Lower leg skin (tissue), 4 donors: ENCODE data around the gene UTP3. TPM values are rescaled to one million over a fixed set of nuclear protein-coding genes. Genes with fewer than 3 reads are reported as not detected.

Experiments
- DNase-seq, 2 donors: peaks; one replicate each; pipeline ENCODE4 v3.0.0-alpha.2; 2019; ENCODE audit warnings: low spot score in 2 of 2
- H3K4me3 ChIP-seq: fragments of 200-600 bp; sonication (generic); 2 replicates; pipeline ENCODE4 v1.5.1; 2017; ENCODE audit warnings: mild to moderate bottlenecking, low read depth; ENCODE audit not compliant: poor library complexity, severe bottlenecking
- CTCF ChIP-seq, 3 donors: fragments of 450-650 bp; IDR thresholded peaks; one replicate each; pipeline ENCODE4 v1.5.1; 2016; ENCODE audit warnings: antibody characterized with exemption in 3 of 3, mild to moderate bottlenecking in 3 of 3, moderate library complexity in 2 of 3
- POLR2A ChIP-seq, 2 donors: fragments of 450-650 bp; IDR thresholded peaks; one replicate each; pipeline ENCODE4 v1.6.1; 2016 to 2017; ENCODE audit warnings: antibody characterized with exemption in 2 of 2, mild to moderate bottlenecking in 1 of 2, moderate library complexity in 1 of 2
- WGBS, 2 donors: methylation state at CpG; one replicate each; pipeline ENCODE4 v1.1.5; 2018; 5-methylcytosine and 5-hydroxymethylcytosine counted together
- intact Hi-C: fragments of 100-400 bp; cut with DNase I; formaldehyde crosslinking; loops from one replicate; pipeline ENCODE4 v1.15.0; 2023; ENCODE audit warnings: low total_unique reads
- total RNA-seq, 4 donors: library from RNA; depleted of rRNA; stranded (reverse); fragments of >200 nt; gene quantifications; one replicate each; pipeline ENCODE4 v1.1.0, GENCODE V29; 2016

Gene UTP3
- total RNA-seq, 4 donors from 2014 or later, result 12.6 to 32.8 (median 17.6) TPM

- WGBS, 2 donors, result 76 to 92% methylated on average over 1 of the region's 1 CpG
- TF ChIP-seq POLR2A (IDR thresholded peaks at IDR 0.05) (no peak), CTCF (IDR thresholded peaks at IDR 0.05) (no peak)
- no peak overlapping the region for H3K4me3 ChIP-seq
- intact Hi-C loops, result loop anchor here (5.0 kb wide), 1 partner anchor 865 kb away; no protein-coding TSS in a partner anchor
- DNase-seq, result no peak
Observed at GRCh38 chr4:70737006-70737405, 48.7 kb downstream of the UTP3 start.

GRCh38 chr4:70737409-70737808 is 49.1 kb downstream of the UTP3 start:
- no peak for DNase-seq
- WGBS, 2 donors, result 86 to 93% methylated on average over 2 of the region's 2 CpGs
- H3K4me3 ChIP-seq, result no peak overlapping the region
- intact Hi-C loops, result loop anchor here (5.0 kb wide), 1 partner anchor 865 kb away; no protein-coding TSS in a partner anchor
- TF ChIP-seq POLR2A (IDR thresholded peaks at IDR 0.05) (no peak), CTCF (IDR thresholded peaks at IDR 0.05) (no peak)

- WGBS, 2 donors, result 85 to 92% methylated on average over 6 of the region's 6 CpGs
- TF ChIP-seq CTCF (IDR thresholded peaks at IDR 0.05) (no peak), POLR2A (IDR thresholded peaks at IDR 0.05) (no peak)
- no peak overlapping the region for H3K4me3 ChIP-seq
- intact Hi-C loops, result loop anchor here (5.0 kb wide), 1 partner anchor 867 kb away; no protein-coding TSS in a partner anchor
- DNase-seq, result no peak
Observed at GRCh38 chr4:70739496-70740337, 51.4 kb downstream of the UTP3 start.

Other genes starting within 250 kb of the UTP3 start
- 1 to 10 TPM in 2 of 4 donors, under 1 TPM in 2; 0.21 to 7.3 (median 1.7) TPM for gene MUC7, start 216.3 kb upstream of the UTP3 start, total RNA-seq
- 1 to 10 TPM in 2 of 4 donors, under 1 TPM in 1, not detected in 1; 0.26 to 1.9 (median 1.3) TPM for gene AMTN, start 170.0 kb upstream of the UTP3 start, total RNA-seq
- gene AMBN, start 96.3 kb upstream of the UTP3 start, total RNA-seq, result under 1 TPM in 1 of 4 donors, not detected in 3; 0.68 TPM
- under 1 TPM in 1 of 4 donors, not detected in 3; 0.06 TPM for gene ENAM, start 59.8 kb upstream of the UTP3 start, total RNA-seq
- gene JCHAIN, start 22.0 kb upstream of the UTP3 start, total RNA-seq, result 1 to 10 TPM; 1.7 to 5.9 (median 2.4) TPM
- 10 to 100 TPM; 54.2 to 88.9 (median 65.7) TPM for gene RUFY3, start 33.4 kb downstream of the UTP3 start, total RNA-seq
- 10 to 100 TPM; 38.6 to 56.9 (median 55.4) TPM for gene GRSF1, start 151.4 kb downstream of the UTP3 start, total RNA-seq
- 10 to 100 TPM in 3 of 4 donors, 1 to 10 TPM in 1; 8.6 to 14.6 (median 12.2) TPM for gene MOB1B, start 213.8 kb downstream of the UTP3 start, total RNA-seq